Gastrocnemius medialis (tissue), 4 donors: ENCODE measurements around the gene PATZ1. TPM values are rescaled to one million over a fixed set of nuclear protein-coding genes. Genes with fewer than 3 reads are reported as not detected.

ENCODE experiments used
- ATAC-seq, 2 donors: fragments of 150-250 bp; one replicate each; pipeline ENCODE4 v1.9.1; 2016
- DNase-seq, 2 donors: peaks; one replicate each; pipeline ENCODE4 v3.0.0-alpha.2; 2019
- H3K27ac ChIP-seq, 4 donors: fragments of 200-600 bp; sonication (generic); 1 replicate in 1 of 4; 2 replicates in 3 of 4; pipeline ENCODE4 v1.5.1; 2016 to 2018; ENCODE audit warnings: mild to moderate bottlenecking in 2 of 4, moderate library complexity in 1 of 4
- H3K27me3 ChIP-seq, 3 donors: fragments of 200-600 bp; sonication (generic) in 2 of 3; 1 replicate in 1 of 3; 2 replicates in 2 of 3; pipeline versions ENCODE4 v1.5.1 to v1.6.0; 2016 to 2019; ENCODE audit warnings: mild to moderate bottlenecking in 1 of 3, moderate library complexity in 1 of 3
- H3K36me3 ChIP-seq, 2 donors: fragments of 200-600 bp; sonication (generic) in 1 of 2; one replicate each; pipeline ENCODE4 v1.5.1; 2017 to 2018
- H3K4me1 ChIP-seq, 2 donors: fragments of 200-600 bp; sonication (generic) in 1 of 2; one replicate each; pipeline ENCODE4 v1.5.1; 2016 to 2017; ENCODE audit warnings: mild to moderate bottlenecking in 2 of 2
- H3K4me3 ChIP-seq, 4 donors: fragments of 200-600 bp; sonication (generic) in 3 of 4; 1 replicate in 1 of 4; 2 replicates in 3 of 4; pipeline ENCODE4 v1.5.1; 2016 to 2019; ENCODE audit warnings: mild to moderate bottlenecking in 2 of 4
- H3K9me3 ChIP-seq, 3 donors: fragments of 200-600 bp; sonication (generic) in 2 of 3; 1 replicate in 1 of 3; 2 replicates in 2 of 3; pipeline ENCODE4 v1.5.1; 2016 to 2019
- POLR2A ChIP-seq, 2 donors: fragments of 450-650 bp; IDR thresholded peaks; one replicate each; pipeline ENCODE4 v1.6.1; 2017; ENCODE audit warnings: antibody characterized with exemption in 2 of 2, mild to moderate bottlenecking in 2 of 2, moderate library complexity in 2 of 2
- in situ Hi-C, 4 donors: fragments of 200-750 bp; cut with MboI; loops; one replicate each; pipeline versions ENCODE4 v1.15.0 to v1.8.0; 2017; ENCODE audit warnings: low sequenced_read_pairs in 4 of 4
- intact Hi-C: fragments of 100-400 bp; cut with DNase I; formaldehyde crosslinking; loops from one replicate; pipeline ENCODE4 v1.15.1; 2023; ENCODE audit warnings: low total_unique reads
- total RNA-seq, 4 donors: library from RNA; depleted of rRNA; stranded (reverse); fragments of >200 nt; gene quantifications; one replicate each; pipeline versions ENCODE4 v1.1.0 to v1.2.3, GENCODE V29; 2016
- TF ChIP-seq, protein P1 (sequence below), 5 experiments: fragments of 450-650 bp in 3 of 5; fragments of 200-600 bp in 2 of 5; sonication (generic) in 2 of 5; IDR thresholded peaks in 4 of 5; conservative IDR thresholded peaks in 1 of 5; 1 replicate in 4 of 5; 2 replicates in 1 of 5; pipeline ENCODE4 v1.5.1; 2016 to 2019; ENCODE audit warnings: antibody characterized with exemption in 5 of 5, mild to moderate bottlenecking in 3 of 5, moderate library complexity in 3 of 5

PATZ1 gene
- total RNA-seq, 4 donors from 2014 or later, result 8.4 to 11.5 (median 9.2) TPM

DNA sequence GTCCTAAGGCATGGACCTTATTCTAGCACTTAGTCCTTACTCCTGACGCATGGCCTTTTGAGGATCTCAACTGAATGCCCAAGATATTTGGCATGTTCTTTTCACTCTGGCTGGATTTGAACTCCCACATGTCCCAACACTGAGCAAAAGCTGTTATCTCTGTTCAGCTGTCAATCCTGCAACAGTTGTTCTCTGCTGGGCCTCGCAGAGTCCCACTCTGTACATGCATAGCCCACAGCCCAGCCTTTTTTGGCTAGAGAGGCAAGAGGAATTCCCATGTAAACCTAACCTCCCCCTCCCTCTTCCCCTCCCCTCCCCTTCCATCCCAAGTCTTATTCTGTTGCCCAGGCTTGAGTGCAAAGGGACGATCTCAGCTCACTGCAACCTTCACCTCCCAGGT is 31.5 kb upstream of the PATZ1 start:
- no peaks in the 10 kb centered on the region for H3K9me3 ChIP-seq
- H3K27me3 ChIP-seq, result no peaks in the 10 kb centered on the region
- TF ChIP-seq, protein P1, sequence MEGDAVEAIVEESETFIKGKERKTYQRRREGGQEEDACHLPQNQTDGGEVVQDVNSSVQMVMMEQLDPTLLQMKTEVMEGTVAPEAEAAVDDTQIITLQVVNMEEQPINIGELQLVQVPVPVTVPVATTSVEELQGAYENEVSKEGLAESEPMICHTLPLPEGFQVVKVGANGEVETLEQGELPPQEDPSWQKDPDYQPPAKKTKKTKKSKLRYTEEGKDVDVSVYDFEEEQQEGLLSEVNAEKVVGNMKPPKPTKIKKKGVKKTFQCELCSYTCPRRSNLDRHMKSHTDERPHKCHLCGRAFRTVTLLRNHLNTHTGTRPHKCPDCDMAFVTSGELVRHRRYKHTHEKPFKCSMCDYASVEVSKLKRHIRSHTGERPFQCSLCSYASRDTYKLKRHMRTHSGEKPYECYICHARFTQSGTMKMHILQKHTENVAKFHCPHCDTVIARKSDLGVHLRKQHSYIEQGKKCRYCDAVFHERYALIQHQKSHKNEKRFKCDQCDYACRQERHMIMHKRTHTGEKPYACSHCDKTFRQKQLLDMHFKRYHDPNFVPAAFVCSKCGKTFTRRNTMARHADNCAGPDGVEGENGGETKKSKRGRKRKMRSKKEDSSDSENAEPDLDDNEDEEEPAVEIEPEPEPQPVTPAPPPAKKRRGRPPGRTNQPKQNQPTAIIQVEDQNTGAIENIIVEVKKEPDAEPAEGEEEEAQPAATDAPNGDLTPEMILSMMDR (IDR thresholded peaks at IDR 0.05 in 4 of 5, conservative IDR thresholded peaks at IDR 0.05 in 1 of 5), result no peak
- no peak for TF ChIP-seq POLR2A (IDR thresholded peaks at IDR 0.05)
- in situ Hi-C loops, result no loop called here
- no peak for DNase-seq
- H3K36me3 ChIP-seq, result no peaks in the 10 kb centered on the region
- no peak for ATAC-seq
- H3K27ac ChIP-seq, result no peak overlapping the region
- no peak overlapping the region for H3K4me3 ChIP-seq
- no peaks in the 10 kb centered on the region for H3K4me1 ChIP-seq
- intact Hi-C loops, result no loop called here

DNA sequence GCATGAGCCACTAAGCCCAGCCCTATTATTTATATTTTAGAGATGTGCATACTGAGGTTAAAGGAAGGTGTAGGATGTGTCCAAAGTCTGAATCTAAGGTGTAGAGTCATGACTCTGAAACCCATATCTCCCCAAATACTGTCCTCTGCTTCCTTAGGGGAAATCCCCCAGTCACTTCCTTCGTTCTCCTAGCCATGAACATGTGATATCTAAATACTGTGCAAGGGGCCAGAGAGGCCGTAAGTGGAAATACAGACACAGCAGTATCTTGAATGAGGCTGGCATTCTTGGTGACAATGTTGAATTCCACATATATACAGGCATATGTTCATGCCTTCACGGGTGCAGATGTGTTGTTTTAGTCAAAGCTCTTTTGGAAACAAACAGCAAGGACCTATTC is 21.3 kb upstream of the PATZ1 start:
- Histone ChIP-seq H3K27ac (no peak overlapping the region), H3K27me3 (no peaks in the 10 kb centered on the region), H3K4me3 (no peak overlapping the region), H3K9me3 (no peaks in the 10 kb centered on the region), H3K36me3 (no peaks in the 10 kb centered on the region), H3K4me1 (no peaks in the 10 kb centered on the region)
- intact Hi-C loops, result no loop called here
- in situ Hi-C loops, result loop anchor here in 1 of 4 donors (25.0 kb wide), 1 partner anchor 270 kb away; no protein-coding TSS in a partner anchor
- no peak for TF ChIP-seq POLR2A (IDR thresholded peaks at IDR 0.05)
- TF ChIP-seq, protein P1 (IDR thresholded peaks at IDR 0.05 in 4 of 5, conservative IDR thresholded peaks at IDR 0.05 in 1 of 5), result no peak
- DNase-seq (no peak), ATAC-seq (no peak)

DNA sequence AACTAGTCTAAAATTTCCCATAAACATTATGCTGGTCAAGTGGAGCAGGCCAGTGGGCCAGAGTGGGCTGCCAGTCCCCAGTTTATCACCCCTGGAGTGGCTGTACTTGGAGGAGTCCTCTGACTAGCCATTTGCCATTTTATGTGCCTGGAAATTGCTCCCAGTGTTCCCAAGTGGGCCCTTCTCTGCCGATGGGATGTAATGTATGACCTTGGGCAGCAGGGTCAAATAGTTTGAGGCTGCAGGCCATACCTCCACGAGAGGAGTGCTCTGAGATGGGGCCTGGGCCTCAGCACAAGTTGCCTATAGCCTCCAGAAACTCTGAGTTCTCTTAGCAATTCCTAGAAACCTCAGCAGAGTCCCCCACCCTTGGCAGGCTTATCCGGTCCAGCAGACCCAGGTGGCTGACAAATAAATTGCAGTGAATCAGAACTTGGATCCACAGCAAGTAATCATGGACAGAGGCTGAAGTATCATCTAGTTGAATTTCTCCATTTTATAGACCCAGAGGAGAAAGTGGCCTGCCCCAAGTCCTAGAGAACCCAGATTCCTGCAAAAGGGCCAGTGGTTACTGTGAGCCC is 17.8 kb upstream of the PATZ1 start:
- in situ Hi-C loops (loop anchor here in 1 of 4 donors (25.0 kb wide), 1 partner anchor 273 kb away; no protein-coding TSS in a partner anchor), intact Hi-C loops (no loop called here)
- ATAC-seq, result no peak
- H3K4me1 ChIP-seq, result no peaks in the 10 kb centered on the region
- H3K9me3 ChIP-seq, result no peaks in the 10 kb centered on the region
- TF ChIP-seq, protein P1 (IDR thresholded peaks at IDR 0.05 in 4 of 5, conservative IDR thresholded peaks at IDR 0.05 in 1 of 5), result no peak
- no peak for TF ChIP-seq POLR2A (IDR thresholded peaks at IDR 0.05)
- H3K27ac ChIP-seq, result no peak overlapping the region
- H3K27me3 ChIP-seq, result no peaks in the 10 kb centered on the region
- H3K4me3 ChIP-seq, result no peak overlapping the region
- no peak for DNase-seq
- H3K36me3 ChIP-seq, result no peaks in the 10 kb centered on the region

DNA sequence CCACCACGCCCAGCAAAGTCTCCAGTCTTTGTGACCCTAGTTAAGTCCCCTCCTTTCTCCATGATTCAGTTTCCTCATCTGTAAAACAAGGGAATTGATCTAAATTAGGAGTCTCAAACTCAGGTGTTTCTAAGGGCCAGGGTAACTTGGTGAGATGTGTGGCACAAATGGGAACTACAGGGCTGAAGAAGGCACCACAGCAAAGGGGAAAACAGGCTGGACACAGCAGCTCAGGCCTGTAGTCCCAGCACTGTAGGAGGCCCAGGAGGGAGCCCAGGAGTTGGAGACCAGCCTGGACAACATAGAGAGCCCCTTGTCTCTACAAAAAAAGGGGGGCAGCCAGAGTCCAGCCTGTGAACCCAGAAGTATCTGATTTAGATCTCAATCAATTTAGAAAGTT is 15.6 kb upstream of the PATZ1 start:
- Histone ChIP-seq H3K27me3 (no peaks in the 10 kb centered on the region), H3K27ac (no peak overlapping the region), H3K9me3 (no peaks in the 10 kb centered on the region), H3K4me3 (no peak overlapping the region), H3K4me1 (no peaks in the 10 kb centered on the region), H3K36me3 (no peaks in the 10 kb centered on the region)
- in situ Hi-C loops (loop anchor here in 1 of 4 donors (25.0 kb wide), 1 partner anchor 276 kb away; no protein-coding TSS in a partner anchor), intact Hi-C loops (no loop called here)
- DNase-seq (no peak), ATAC-seq (no peak)
- TF ChIP-seq, protein P1 (IDR thresholded peaks at IDR 0.05 in 4 of 5, conservative IDR thresholded peaks at IDR 0.05 in 1 of 5), result no peak
- no peak for TF ChIP-seq POLR2A (IDR thresholded peaks at IDR 0.05)

DNA sequence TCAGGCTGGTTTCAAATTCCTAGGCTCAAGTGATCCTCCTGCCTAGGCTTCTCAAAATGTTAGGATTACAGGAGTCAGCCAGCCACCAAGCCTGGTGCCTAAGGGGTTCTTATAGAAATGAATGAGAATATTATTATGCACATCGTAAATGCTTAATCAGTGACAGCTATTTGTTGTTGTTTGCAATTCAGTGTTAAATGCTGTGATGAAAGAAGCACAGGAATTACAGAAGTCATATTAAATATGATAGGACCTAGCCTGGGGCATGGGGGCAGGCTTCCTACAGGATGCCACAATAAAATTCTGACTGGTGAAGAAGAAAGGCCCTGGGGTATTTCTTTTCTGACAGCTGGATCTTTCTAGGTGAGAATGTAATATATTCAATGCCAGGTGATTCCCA is 13.9 kb upstream of the PATZ1 start:
- TF ChIP-seq, protein P1 (IDR thresholded peaks at IDR 0.05 in 4 of 5, conservative IDR thresholded peaks at IDR 0.05 in 1 of 5), result no peak
- no peak for TF ChIP-seq POLR2A (IDR thresholded peaks at IDR 0.05)
- Histone ChIP-seq H3K4me3 (no peak overlapping the region), H3K27me3 (no peaks in the 10 kb centered on the region), H3K27ac (no peak overlapping the region), H3K4me1 (no peaks in the 10 kb centered on the region), H3K9me3 (no peaks in the 10 kb centered on the region), H3K36me3 (no peaks in the 10 kb centered on the region)
- in situ Hi-C loops (loop anchor here in 1 of 4 donors (25.0 kb wide), 1 partner anchor 277 kb away; no protein-coding TSS in a partner anchor), intact Hi-C loops (no loop called here)
- DNase-seq (no peak), ATAC-seq (no peak)
